Measurements from ENCODE around the gene SPACA9.

SPACA9 gene

GRCh38 chr9:132853482-132853881 lies 25.2 kb upstream of the SPACA9 start:
- no peak for TF ChIP-seq CTCF (conservative IDR thresholded peaks at IDR 0.05; ENCODE audit: low read depth)
- no peak overlapping the region for H3K27ac ChIP-seq
- DNase-seq (ENCODE audit: low spot score) = no peak
- ChIA-PET CTCF (interaction anchor here (0.6 kb wide), 1 partner anchor 702 kb away, joined by 4 read pairs; no protein-coding TSS in a partner anchor), POLR2A (ENCODE audit: low non-redundant PET) (interaction anchor here (0.6 kb wide), 1 partner anchor 55 kb away, joined by 3 read pairs; no protein-coding TSS in a partner anchor)

- no peak for TF ChIP-seq CTCF (conservative IDR thresholded peaks at IDR 0.05; ENCODE audit: low read depth)
- CTCF ChIA-PET = no interaction called here
Observed at GRCh38 chr9:132854832-132855231, 23.9 kb upstream of the SPACA9 start.

GRCh38 chr9:132855904-132856303 lies 22.8 kb upstream of the SPACA9 start:
- TF ChIP-seq CTCF (conservative IDR thresholded peaks at IDR 0.05; ENCODE audit: low read depth) = no peak
- H3K27ac ChIP-seq = no peak overlapping the region
- ChIA-PET POLR2A (ENCODE audit: low non-redundant PET) (no interaction called here), CTCF (no interaction called here)
- DNase-seq (ENCODE audit: low spot score) = no peak

More at GRCh38 chr9:132854832-132855231, 23.9 kb upstream of the SPACA9 start:
- POLR2A ChIA-PET (ENCODE audit: low non-redundant PET) = no interaction called here
- H3K27ac ChIP-seq = no peak overlapping the region
- no peak for DNase-seq (ENCODE audit: low spot score)

GRCh38 chr9:132857031-132857430 lies 21.7 kb upstream of the SPACA9 start:
- POLR2A ChIA-PET (ENCODE audit: low non-redundant PET) = no interaction called here
- TF ChIP-seq CTCF (conservative IDR thresholded peaks at IDR 0.05; ENCODE audit: low read depth) = no peak
- no peak overlapping the region for H3K27ac ChIP-seq
- DNase-seq (ENCODE audit: low spot score) = no peak
- CTCF ChIA-PET = interaction anchor here (1.4 kb wide), 1 partner anchor 14 kb away, joined by 4 read pairs; no protein-coding TSS in a partner anchor

GRCh38 chr9:132857616-132858342 lies 20.9 kb upstream of the SPACA9 start:
- H3K27ac ChIP-seq = no peak overlapping the region
- ChIA-PET POLR2A (ENCODE audit: low non-redundant PET) (no interaction called here), CTCF (interaction anchor here (1.4 kb wide), 1 partner anchor 15 kb away, joined by 4 read pairs; no protein-coding TSS in a partner anchor)
- DNase-seq (ENCODE audit: low spot score) = no peak
- TF ChIP-seq CTCF (conservative IDR thresholded peaks at IDR 0.05; ENCODE audit: low read depth) = no peak

- POLR2A ChIA-PET (ENCODE audit: low non-redundant PET) = no interaction called here
- DNase-seq (ENCODE audit: low spot score) = no peak
- CTCF ChIA-PET = no interaction called here
- H3K27ac ChIP-seq = no peak overlapping the region
- TF ChIP-seq CTCF (conservative IDR thresholded peaks at IDR 0.05; ENCODE audit: low read depth) = no peak
Observed at GRCh38 chr9:132858751-132859150, 19.9 kb upstream of the SPACA9 start.
